Trophoblast cell (in vitro differentiated cells and primary cell): ENCODE data around the gene TMEM132C.

Experiments used
- DNase-seq, 2 donors: peaks; one replicate each; pipeline ENCODE4 v3.0.0-alpha.2; 2016
- H2AFZ ChIP-seq: 2 replicates; pipeline ENCODE4 v1.6.1; 2013; ENCODE audit warnings: low read length, moderate library complexity, mild to moderate bottlenecking; ENCODE audit not compliant: insufficient read depth, poor library complexity
- H2AK5ac ChIP-seq: 2 replicates; pipeline ENCODE4 v1.6.1; 2013; ENCODE audit warnings: mild to moderate bottlenecking, low read length
- H2BK120ac ChIP-seq: 2 replicates; pipeline ENCODE4 v1.6.1; 2013; ENCODE audit warnings: low read length, mild to moderate bottlenecking, moderate library complexity; ENCODE audit not compliant: insufficient read depth, poor library complexity
- H2BK12ac ChIP-seq: 2 replicates; pipeline ENCODE4 v1.6.1; 2013; ENCODE audit warnings: mild to moderate bottlenecking, low read length, moderate library complexity
- H2BK5ac ChIP-seq: 2 replicates; pipeline ENCODE4 v1.6.1; 2013; ENCODE audit warnings: low read length, low read depth, moderate library complexity, mild to moderate bottlenecking; ENCODE audit not compliant: poor library complexity
- H3K14ac ChIP-seq: 2 replicates; pipeline ENCODE4 v1.6.1; 2013; ENCODE audit warnings: mild to moderate bottlenecking, low read length
- H3K18ac ChIP-seq: 2 replicates; pipeline ENCODE4 v1.6.1; 2013; ENCODE audit warnings: mild to moderate bottlenecking, low read length
- H3K23ac ChIP-seq: 2 replicates; pipeline ENCODE4 v1.6.1; 2013; ENCODE audit warnings: low read length
- H3K27ac ChIP-seq: 2 replicates; pipeline ENCODE4 v1.5.1; 2013; ENCODE audit warnings: low read depth, mild to moderate bottlenecking, inconsistent platforms, low read length, moderate library complexity
- H3K27me3 ChIP-seq: 2 replicates; pipeline ENCODE4 v1.6.1; 2013; ENCODE audit warnings: inconsistent platforms, mild to moderate bottlenecking, low read length, moderate library complexity; ENCODE audit not compliant: insufficient read depth
- H3K36me3 ChIP-seq, 2 experiments: 1 replicate in 1 of 2; 2 replicates in 1 of 2; pipeline ENCODE4 v1.6.1; 2013; ENCODE audit warnings: low read length in 2 of 2, mild to moderate bottlenecking in 2 of 2, moderate library complexity in 1 of 2; ENCODE audit not compliant: insufficient read depth in 2 of 2, control insufficient read depth in 1 of 2
- H3K4ac ChIP-seq: 2 replicates; pipeline ENCODE4 v1.6.1; 2013; ENCODE audit warnings: low read depth, mild to moderate bottlenecking, low read length, moderate library complexity
- H3K4me1 ChIP-seq, 2 experiments: 1 replicate in 1 of 2; 2 replicates in 1 of 2; pipeline ENCODE4 v1.6.1; 2013; ENCODE audit warnings: low read length in 2 of 2, mild to moderate bottlenecking in 2 of 2, moderate library complexity in 1 of 2; ENCODE audit not compliant: insufficient read depth in 2 of 2, control insufficient read depth in 1 of 2
- H3K4me2 ChIP-seq: 2 replicates; pipeline ENCODE4 v1.6.1; 2013; ENCODE audit warnings: inconsistent platforms, mild to moderate bottlenecking, low read length, moderate library complexity
- H3K4me3 ChIP-seq: 2 replicates; pipeline ENCODE4 v1.5.1; 2013; ENCODE audit warnings: mild to moderate bottlenecking, low read depth, low read length, inconsistent platforms
- H3K79me1 ChIP-seq: one replicate; pipeline ENCODE4 v1.6.1; 2013; ENCODE audit warnings: low read length
- H3K79me2 ChIP-seq: 2 replicates; pipeline ENCODE4 v1.6.1; 2013; ENCODE audit warnings: low read length, mild to moderate bottlenecking; ENCODE audit not compliant: control insufficient read depth, insufficient read depth, poor library complexity
- H3K9ac ChIP-seq: 2 replicates; pipeline ENCODE4 v1.6.1; 2013; ENCODE audit warnings: mild to moderate bottlenecking, low read length
- H3K9me3 ChIP-seq: 2 replicates; pipeline ENCODE4 v1.6.1; 2013; ENCODE audit warnings: low read depth, mild to moderate bottlenecking, control low read depth, inconsistent platforms, low read length; ENCODE audit not compliant: insufficient read depth
- H4K12ac ChIP-seq: 2 replicates; pipeline ENCODE4 v1.6.1; 2013; ENCODE audit warnings: low read depth, mild to moderate bottlenecking, low read length, moderate library complexity
- H4K8ac ChIP-seq: 2 replicates; pipeline ENCODE4 v1.6.1; 2013; ENCODE audit warnings: low read depth, mild to moderate bottlenecking, low read length, moderate library complexity
- H4K91ac ChIP-seq: one replicate; pipeline ENCODE4 v1.6.1; 2013; ENCODE audit warnings: low read depth, mild to moderate bottlenecking, low read length, moderate library complexity
- WGBS: extraction: QIAGEN DNeasy Blood & Tissue Kit; methylation state at CpG from one replicate; pipeline ENCODE4 v1.1.7; 2013; ENCODE audit warnings: missing lambda C conversion rate; ENCODE audit not compliant: insufficient read length, insufficient coverage; ENCODE audit errors: extremely low coverage; 5-methylcytosine and 5-hydroxymethylcytosine counted together

Gene TMEM132C

DNA sequence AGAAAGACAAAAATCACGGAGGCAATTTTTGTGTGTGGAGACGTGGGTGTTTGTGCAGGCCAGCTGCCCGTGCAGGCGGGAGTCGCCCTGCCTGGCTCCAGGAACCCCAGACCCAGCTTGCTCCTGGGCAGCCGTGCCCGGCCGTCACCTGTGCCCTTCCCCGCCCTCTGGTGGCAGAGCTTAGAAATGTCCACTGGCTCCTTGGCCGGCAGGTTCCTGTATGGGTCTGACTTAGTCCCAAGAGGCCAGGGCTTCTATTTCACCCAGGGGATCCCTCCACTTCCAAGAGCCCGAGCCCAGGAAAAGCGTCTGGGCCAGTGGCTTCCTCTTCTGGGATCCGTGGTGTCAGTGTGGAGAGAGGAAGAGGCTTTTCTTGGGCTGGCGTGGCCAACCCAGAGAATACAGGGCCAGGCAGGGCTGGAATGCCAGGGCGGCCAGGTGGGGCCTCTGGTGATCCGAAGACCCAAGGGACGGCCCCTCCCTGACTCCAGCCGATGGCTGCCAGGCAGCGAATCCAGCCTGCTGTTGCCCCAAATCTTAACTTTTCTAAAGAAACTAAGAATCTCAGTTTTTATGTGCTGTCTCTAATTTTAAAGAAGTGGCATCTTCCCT is 120.9 kb downstream of the TMEM132C start:
- Histone ChIP-seq H3K4ac (no peak overlapping the region), H2BK12ac (no peak overlapping the region), H4K12ac (no peak overlapping the region), H3K4me3 (no peak overlapping the region), H3K4me1 (no peaks in the 10 kb centered on the region), H3K23ac (no peak overlapping the region), H3K4me2 (no peak overlapping the region), H3K79me2 (no peaks in the 10 kb centered on the region), H3K79me1 (no peaks in the 10 kb centered on the region), H2AFZ (no peak overlapping the region), H3K36me3 (no peaks in the 10 kb centered on the region), H4K8ac (no peak overlapping the region), H3K27ac (no peak overlapping the region), H2BK120ac (no peak overlapping the region), H3K9me3 (peaks cover 3% of the 10 kb centered on the region), H3K18ac (no peak overlapping the region), H2AK5ac (no peak overlapping the region), H4K91ac (no peak overlapping the region), H3K9ac (no peak overlapping the region), H3K27me3 (no peaks in the 10 kb centered on the region), H2BK5ac (no peak overlapping the region), H3K14ac (no peak overlapping the region)
- WGBS: no CpG with 5 or more reads among the region's 19 CpGs
- DNase-seq: peak in 1 of 2 donors; percentile 5

- H3K14ac ChIP-seq: no peak overlapping the region
- no peak for DNase-seq
- WGBS: no CpG with 5 or more reads among the region's 14 CpGs
These were observed 121.6 kb downstream of the TMEM132C start for GRCh38 chr12:128388461-128389000.

DNA sequence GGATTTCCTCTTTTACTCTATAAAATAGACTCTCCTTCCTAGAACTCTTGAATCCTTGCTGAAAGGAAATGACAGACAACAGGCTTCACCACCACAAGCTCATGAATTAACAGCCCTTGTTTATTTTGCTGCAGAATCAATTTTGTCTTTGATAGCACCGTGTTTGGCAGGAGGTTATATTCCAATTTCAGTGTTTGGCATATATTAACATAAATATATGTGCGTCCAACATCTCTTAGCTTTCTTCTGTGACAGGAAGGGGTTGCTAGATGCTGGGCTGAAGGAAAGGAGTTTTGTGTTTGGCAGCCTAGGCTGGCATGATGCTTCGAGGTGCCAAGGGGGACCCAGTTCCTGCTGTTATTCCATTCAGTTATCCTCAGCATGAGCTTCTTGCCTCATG is 126.4 kb downstream of the TMEM132C start:
- H2BK12ac ChIP-seq: no peak overlapping the region
- no peak overlapping the region for H3K27ac ChIP-seq
- H3K23ac ChIP-seq: no peak overlapping the region
- no peak overlapping the region for H2AFZ ChIP-seq
- H3K4ac ChIP-seq: no peak overlapping the region
- no peak overlapping the region for H4K91ac ChIP-seq
- no peak overlapping the region for H4K12ac ChIP-seq
- WGBS: no CpG with 5 or more reads among the region's 3 CpGs
- H3K9ac ChIP-seq: no peak overlapping the region
- H3K4me1 ChIP-seq: no peaks in the 10 kb centered on the region
- H3K27me3 ChIP-seq: no peaks in the 10 kb centered on the region
- no peak overlapping the region for H2BK120ac ChIP-seq
- H3K4me3 ChIP-seq: no peak overlapping the region
- H4K8ac ChIP-seq: no peak overlapping the region
- DNase-seq: no peak
- H2AK5ac ChIP-seq: no peak overlapping the region
- peaks cover 5% of the 10 kb centered on the region for H3K9me3 ChIP-seq
- no peak overlapping the region for H2BK5ac ChIP-seq
- no peaks in the 10 kb centered on the region for H3K79me1 ChIP-seq
- H3K36me3 ChIP-seq: no peaks in the 10 kb centered on the region
- H3K79me2 ChIP-seq: no peaks in the 10 kb centered on the region
- H3K4me2 ChIP-seq: no peak overlapping the region
- no peak overlapping the region for H3K14ac ChIP-seq
- H3K18ac ChIP-seq: no peak overlapping the region

More at GRCh38 chr12:128388461-128389000, 121.6 kb downstream of the TMEM132C start:
- no peak overlapping the region for H2BK120ac ChIP-seq
- H3K4ac ChIP-seq: no peak overlapping the region
- no peak overlapping the region for H3K23ac ChIP-seq
- H3K27me3 ChIP-seq: no peaks in the 10 kb centered on the region
- no peak overlapping the region for H3K9ac ChIP-seq
- H4K91ac ChIP-seq: no peak overlapping the region
- no peak overlapping the region for H4K8ac ChIP-seq
- H2BK12ac ChIP-seq: no peak overlapping the region
- H3K36me3 ChIP-seq: no peaks in the 10 kb centered on the region
- H3K9me3 ChIP-seq: peaks cover 3% of the 10 kb centered on the region
- H2AFZ ChIP-seq: no peak overlapping the region
- no peak overlapping the region for H3K18ac ChIP-seq
- no peak overlapping the region for H2BK5ac ChIP-seq
- H3K4me3 ChIP-seq: no peak overlapping the region
- no peaks in the 10 kb centered on the region for H3K79me2 ChIP-seq
- H4K12ac ChIP-seq: no peak overlapping the region
- no peaks in the 10 kb centered on the region for H3K79me1 ChIP-seq
- H2AK5ac ChIP-seq: no peak overlapping the region
- no peak overlapping the region for H3K27ac ChIP-seq
- no peaks in the 10 kb centered on the region for H3K4me1 ChIP-seq
- no peak overlapping the region for H3K4me2 ChIP-seq

GRCh38 chr12:128394137-128394536 is 127.2 kb downstream of the TMEM132C start:
- H3K79me1 ChIP-seq: no peaks in the 10 kb centered on the region
- no peak overlapping the region for H2BK5ac ChIP-seq
- H4K12ac ChIP-seq: no peak overlapping the region
- H3K18ac ChIP-seq: no peak overlapping the region
- H2AK5ac ChIP-seq: no peak overlapping the region
- no peak overlapping the region for H4K91ac ChIP-seq
- no peaks in the 10 kb centered on the region for H3K27me3 ChIP-seq
- H3K4me3 ChIP-seq: no peak overlapping the region
- H2BK12ac ChIP-seq: no peak overlapping the region
- H4K8ac ChIP-seq: no peak overlapping the region
- peaks cover 5% of the 10 kb centered on the region for H3K9me3 ChIP-seq
- no peak overlapping the region for H3K4me2 ChIP-seq
- no peak overlapping the region for H2AFZ ChIP-seq
- no peak overlapping the region for H3K14ac ChIP-seq
- no peak overlapping the region for H3K27ac ChIP-seq
- DNase-seq: no peak
- H3K4ac ChIP-seq: no peak overlapping the region
- no peaks in the 10 kb centered on the region for H3K36me3 ChIP-seq
- no peaks in the 10 kb centered on the region for H3K4me1 ChIP-seq
- no peak overlapping the region for H2BK120ac ChIP-seq
- no peak overlapping the region for H3K23ac ChIP-seq
- no CpG with 5 or more reads among the region's 2 CpGs for WGBS
- H3K79me2 ChIP-seq: no peaks in the 10 kb centered on the region
- no peak overlapping the region for H3K9ac ChIP-seq
